ENCODE data around the gene SLC35E1. TPM values are rescaled to one million over a fixed set of nuclear protein-coding genes. Genes with fewer than 3 reads are reported as not detected.
A peak's percentile ranks its signal among the peaks of the same experiment; 100 is the strongest.
"Not testable (repeated sequence)": the region's sequence is repeated elsewhere in the genome, so short reads cannot be mapped to it uniquely, and the experiment has no call there.

The SLC35E1 gene
- total and polyA plus RNA-seq, 4 donors, result 22.5 to 37.7 (median 29.2) TPM

- 85 to 86% methylated on average over 33 of the region's 33 CpGs for WGBS, 2 donors
- no peak for DNase-seq
- no peak overlapping the region for H3K27ac ChIP-seq (ENCODE audit: low read depth in 1 of 2, low read length in 2 of 2)
- H3K36me3 ChIP-seq (ENCODE audit: control insufficient read depth in 1 of 2, insufficient read depth in 2 of 2, low read length in 1 of 2), result peaks cover 0 to 21% of the 10 kb centered on the region in 2 donors
- no peaks in the 10 kb centered on the region for H3K9me3 ChIP-seq (ENCODE audit: control insufficient read depth, low read length)
- H3K27me3 ChIP-seq (ENCODE audit: control insufficient read depth in 1 of 2, insufficient read depth in 2 of 2, low read length in 1 of 2), result no peaks in the 10 kb centered on the region
- intact Hi-C loops (cut with DNase I), result no loop called here
- no peak for ATAC-seq (ENCODE audit: low FRiP score)
- no peaks in the 10 kb centered on the region for H3K4me1 ChIP-seq (ENCODE audit: control insufficient read depth in 1 of 2, insufficient read depth in 2 of 2, low read length in 2 of 2)
- no peak overlapping the region for H3K4me3 ChIP-seq (ENCODE audit: low read length in 2 of 2)
Observed at GRCh38 chr19:16518483-16519229, 53.6 kb downstream of the SLC35E1 start.

- Histone ChIP-seq H3K9me3 (ENCODE audit: control insufficient read depth, low read length) (no peaks in the 10 kb centered on the region), H3K27ac (ENCODE audit: low read depth in 1 of 2, low read length in 2 of 2) (no peak overlapping the region), H3K27me3 (ENCODE audit: control insufficient read depth in 1 of 2, insufficient read depth in 2 of 2, low read length in 1 of 2) (no peaks in the 10 kb centered on the region), H3K4me3 (ENCODE audit: low read length in 2 of 2) (no peak overlapping the region), H3K36me3 (ENCODE audit: control insufficient read depth in 1 of 2, insufficient read depth in 2 of 2, low read length in 1 of 2) (peaks cover 0 to 21% of the 10 kb centered on the region in 2 donors), H3K4me1 (ENCODE audit: control insufficient read depth in 1 of 2, insufficient read depth in 2 of 2, low read length in 2 of 2) (no peaks in the 10 kb centered on the region)
- no peak for ATAC-seq (ENCODE audit: low FRiP score)
- no peak for DNase-seq
- WGBS, 2 donors, result 77% methylated on average over 14 of the region's 14 CpGs
- intact Hi-C loops (cut with DNase I), result no loop called here
Observed at GRCh38 chr19:16518061-16518460, 54.2 kb downstream of the SLC35E1 start.

GRCh38 chr19:16516923-16517610 is 55.1 kb downstream of the SLC35E1 start:
- no peak for ATAC-seq (ENCODE audit: low FRiP score)
- H3K36me3 ChIP-seq (ENCODE audit: control insufficient read depth in 1 of 2, insufficient read depth in 2 of 2, low read length in 1 of 2), result peaks cover 0 to 19% of the 10 kb centered on the region in 2 donors
- H3K4me3 ChIP-seq (ENCODE audit: low read length in 2 of 2), result no peak overlapping the region
- no peak for DNase-seq
- intact Hi-C loops (cut with DNase I), result no loop called here
- WGBS, 2 donors, result 80 to 81% methylated on average over 14 of the region's 14 CpGs
- no peak overlapping the region for H3K27ac ChIP-seq (ENCODE audit: low read depth in 1 of 2, low read length in 2 of 2)
- H3K9me3 ChIP-seq (ENCODE audit: control insufficient read depth, low read length), result no peaks in the 10 kb centered on the region
- no peaks in the 10 kb centered on the region for H3K27me3 ChIP-seq (ENCODE audit: control insufficient read depth in 1 of 2, insufficient read depth in 2 of 2, low read length in 1 of 2)
- no peaks in the 10 kb centered on the region for H3K4me1 ChIP-seq (ENCODE audit: control insufficient read depth in 1 of 2, insufficient read depth in 2 of 2, low read length in 2 of 2)

GRCh38 chr19:16516381-16516780 is 55.8 kb downstream of the SLC35E1 start:
- DNase-seq (no peak), ATAC-seq (ENCODE audit: low FRiP score) (no peak)
- Histone ChIP-seq H3K27me3 (ENCODE audit: control insufficient read depth in 1 of 2, insufficient read depth in 2 of 2, low read length in 1 of 2) (no peaks in the 10 kb centered on the region), H3K4me3 (ENCODE audit: low read length in 2 of 2) (no peak overlapping the region), H3K9me3 (ENCODE audit: control insufficient read depth, low read length) (no peaks in the 10 kb centered on the region), H3K4me1 (ENCODE audit: control insufficient read depth in 1 of 2, insufficient read depth in 2 of 2, low read length in 2 of 2) (no peaks in the 10 kb centered on the region), H3K36me3 (ENCODE audit: control insufficient read depth in 1 of 2, insufficient read depth in 2 of 2, low read length in 1 of 2) (peaks cover 0 to 19% of the 10 kb centered on the region in 2 donors), H3K27ac (ENCODE audit: low read depth in 1 of 2, low read length in 2 of 2) (no peak overlapping the region)
- WGBS, 2 donors, result 82 to 84% methylated on average over 15 of the region's 15 CpGs
- intact Hi-C loops (cut with DNase I), result no loop called here

GRCh38 chr19:16514383-16515019 is 57.7 kb downstream of the SLC35E1 start:
- Histone ChIP-seq H3K36me3 (ENCODE audit: control insufficient read depth in 1 of 2, insufficient read depth in 2 of 2, low read length in 1 of 2) (peaks cover 0 to 12% of the 10 kb centered on the region in 2 donors), H3K4me3 (ENCODE audit: low read length in 2 of 2) (no peak overlapping the region), H3K9me3 (ENCODE audit: control insufficient read depth, low read length) (no peaks in the 10 kb centered on the region), H3K27ac (ENCODE audit: low read depth in 1 of 2, low read length in 2 of 2) (no peak overlapping the region), H3K27me3 (ENCODE audit: control insufficient read depth in 1 of 2, insufficient read depth in 2 of 2, low read length in 1 of 2) (no peaks in the 10 kb centered on the region), H3K4me1 (ENCODE audit: control insufficient read depth in 1 of 2, insufficient read depth in 2 of 2, low read length in 2 of 2) (no peaks in the 10 kb centered on the region)
- intact Hi-C loops (cut with DNase I), result no loop called here
- DNase-seq, result no peak
- 91 to 93% methylated on average over 23 to 24 of the region's 24 CpGs for WGBS, 2 donors
- no peak for ATAC-seq (ENCODE audit: low FRiP score)

- H3K9me3 ChIP-seq (ENCODE audit: control insufficient read depth, low read length); H3K4me3 ChIP-seq (ENCODE audit: low read length in 2 of 2): not testable (repeated sequence)
Observed at GRCh38 chr19:16512611-16513010, 59.6 kb downstream of the SLC35E1 start.

GRCh38 chr19:16509141-16510061 is 62.8 kb downstream of the SLC35E1 start:
- no peak overlapping the region for H3K4me3 ChIP-seq (ENCODE audit: low read length in 2 of 2)
- 86 to 87% methylated on average over 28 of the region's 28 CpGs for WGBS, 2 donors
- H3K9me3 ChIP-seq (ENCODE audit: control insufficient read depth, low read length), result no peaks in the 10 kb centered on the region
- H3K36me3 ChIP-seq (ENCODE audit: control insufficient read depth in 1 of 2, insufficient read depth in 2 of 2, low read length in 1 of 2), result peaks cover 0 to 2% of the 10 kb centered on the region in 2 donors
- intact Hi-C loops (cut with DNase I), result no loop called here
- H3K4me1 ChIP-seq (ENCODE audit: control insufficient read depth in 1 of 2, insufficient read depth in 2 of 2, low read length in 2 of 2), result no peaks in the 10 kb centered on the region
- peak; percentile 44 for ATAC-seq (ENCODE audit: low FRiP score)
- no peak overlapping the region for H3K27ac ChIP-seq (ENCODE audit: low read depth in 1 of 2, low read length in 2 of 2)
- no peak for DNase-seq
- no peaks in the 10 kb centered on the region for H3K27me3 ChIP-seq (ENCODE audit: control insufficient read depth in 1 of 2, insufficient read depth in 2 of 2, low read length in 1 of 2)

More at GRCh38 chr19:16512611-16513010, 59.6 kb downstream of the SLC35E1 start:
- H3K36me3 ChIP-seq (ENCODE audit: control insufficient read depth in 1 of 2, insufficient read depth in 2 of 2, low read length in 1 of 2); ATAC-seq (ENCODE audit: low FRiP score); H3K4me1 ChIP-seq (ENCODE audit: control insufficient read depth in 1 of 2, insufficient read depth in 2 of 2, low read length in 2 of 2); H3K27me3 ChIP-seq (ENCODE audit: control insufficient read depth in 1 of 2, insufficient read depth in 2 of 2, low read length in 1 of 2); H3K27ac ChIP-seq (ENCODE audit: low read depth in 1 of 2, low read length in 2 of 2); DNase-seq; intact Hi-C loops (cut with DNase I): not testable (repeated sequence)
- 95 to 96% methylated on average over 10 of the region's 10 CpGs for WGBS, 2 donors

- Histone ChIP-seq H3K27me3 (ENCODE audit: control insufficient read depth in 1 of 2, insufficient read depth in 2 of 2, low read length in 1 of 2) (no peaks in the 10 kb centered on the region), H3K4me3 (ENCODE audit: low read length in 2 of 2) (no peak overlapping the region), H3K36me3 (ENCODE audit: control insufficient read depth in 1 of 2, insufficient read depth in 2 of 2, low read length in 1 of 2) (peaks cover 2 to 4% of the 10 kb centered on the region in 2 donors), H3K9me3 (ENCODE audit: control insufficient read depth, low read length) (no peaks in the 10 kb centered on the region), H3K4me1 (ENCODE audit: control insufficient read depth in 1 of 2, insufficient read depth in 2 of 2, low read length in 2 of 2) (no peaks in the 10 kb centered on the region), H3K27ac (ENCODE audit: low read depth in 1 of 2, low read length in 2 of 2) (no peak overlapping the region)
- ATAC-seq (ENCODE audit: low FRiP score), result no peak
- intact Hi-C loops (cut with DNase I), result no loop called here
- WGBS, 2 donors, result 89 to 95% methylated on average over 5 of the region's 5 CpGs
- no peak for DNase-seq
Observed at GRCh38 chr19:16508546-16508945, 63.7 kb downstream of the SLC35E1 start.

All from aorta (tissue), 5 donors.